Measurements from ENCODE around the gene DUOX1. TPM values are rescaled to one million over a fixed set of nuclear protein-coding genes. Genes with fewer than 3 reads are reported as not detected.

The DUOX1 gene
- total and polyA plus RNA-seq, 2 of the 13 experiments (the other 11 are each of a cell fraction or from before 2014, with no cell fraction given) = 0.03 TPM; not detected in 1

- TF ChIP-seq ZNF646 (CRISPR knock-in tag; IDR thresholded peaks at IDR 0.05) (no peak), ATF7 (IDR thresholded peaks at IDR 0.05) (no peak), ATF7 (CRISPR knock-in tag; IDR thresholded peaks at IDR 0.05) (no peak), FOXP1 (IDR thresholded peaks at IDR 0.05) (no peak), FOXP1 (CRISPR knock-in tag; IDR thresholded peaks at IDR 0.05) (0 out of 2 replicates have a peak, but pooled peaks have one; percentile 13), GABPB1 (CRISPR knock-in tag; IDR thresholded peaks at IDR 0.05) (peak; percentile 29), HIVEP1 (CRISPR knock-in tag; IDR thresholded peaks at IDR 0.05) (no peak), GTF3A (CRISPR knock-in tag; conservative IDR thresholded peaks at IDR 0.05) (no peak), TFDP1 (CRISPR knock-in tag; IDR thresholded peaks at IDR 0.05; ENCODE audit: borderline replicate concordance) (no peak; the same call in 1 of the 2 replicates), KAT2B (IDR thresholded peaks at IDR 0.05; ENCODE audit: borderline replicate concordance, low read depth, low read length) (no peak), GRHL1 (CRISPR knock-in tag; conservative IDR thresholded peaks at IDR 0.05) (no peak), NR1H2 (CRISPR knock-in tag; IDR thresholded peaks at IDR 0.05; ENCODE audit: borderline replicate concordance, low read depth) (no peak), SRSF1 (optimal IDR thresholded peaks at IDR 0.05; ENCODE audit: low read depth, low read length) (no peak), HHEX (CRISPR knock-in tag; IDR thresholded peaks at IDR 0.05) (no peak), ZNF557 (CRISPR knock-in tag; IDR thresholded peaks at IDR 0.05) (no peak), DRAP1 (CRISPR knock-in tag; IDR thresholded peaks at IDR 0.05) (0 out of 2 replicates have a peak, but pooled peaks have one; percentile 27), ZSCAN29 (CRISPR knock-in tag; conservative IDR thresholded peaks at IDR 0.05) (0 out of 2 replicates have a peak, but pooled peaks have one; percentile 22), TOPORS (CRISPR knock-in tag; IDR thresholded peaks at IDR 0.05) (no peak), ZNF274 (CRISPR knock-in tag; IDR thresholded peaks at IDR 0.05) (0 out of 2 replicates have a peak, but pooled peaks have one; percentile 18), THYN1 (CRISPR knock-in tag; IDR thresholded peaks at IDR 0.05; ENCODE audit: borderline replicate concordance, low read depth) (no peak), ZC3H13 (CRISPR knock-in tag; IDR thresholded peaks at IDR 0.05) (no peak), ZNF619 (CRISPR knock-in tag; IDR thresholded peaks at IDR 0.05) (no peak), ZFP62 (CRISPR knock-in tag; IDR thresholded peaks at IDR 0.05) (no peak), HDAC2 (CRISPR knock-in tag; IDR thresholded peaks at IDR 0.05) (peak; percentile 65)
These were observed 11.6 kb upstream of the DUOX1 start (continued) for GRCh38 chr15:45118131-45118588.
